ENCODE data around the gene TSPAN9.
A peak's percentile ranks its signal among the peaks of the same experiment; 100 is the strongest.

The TSPAN9 gene

DNA sequence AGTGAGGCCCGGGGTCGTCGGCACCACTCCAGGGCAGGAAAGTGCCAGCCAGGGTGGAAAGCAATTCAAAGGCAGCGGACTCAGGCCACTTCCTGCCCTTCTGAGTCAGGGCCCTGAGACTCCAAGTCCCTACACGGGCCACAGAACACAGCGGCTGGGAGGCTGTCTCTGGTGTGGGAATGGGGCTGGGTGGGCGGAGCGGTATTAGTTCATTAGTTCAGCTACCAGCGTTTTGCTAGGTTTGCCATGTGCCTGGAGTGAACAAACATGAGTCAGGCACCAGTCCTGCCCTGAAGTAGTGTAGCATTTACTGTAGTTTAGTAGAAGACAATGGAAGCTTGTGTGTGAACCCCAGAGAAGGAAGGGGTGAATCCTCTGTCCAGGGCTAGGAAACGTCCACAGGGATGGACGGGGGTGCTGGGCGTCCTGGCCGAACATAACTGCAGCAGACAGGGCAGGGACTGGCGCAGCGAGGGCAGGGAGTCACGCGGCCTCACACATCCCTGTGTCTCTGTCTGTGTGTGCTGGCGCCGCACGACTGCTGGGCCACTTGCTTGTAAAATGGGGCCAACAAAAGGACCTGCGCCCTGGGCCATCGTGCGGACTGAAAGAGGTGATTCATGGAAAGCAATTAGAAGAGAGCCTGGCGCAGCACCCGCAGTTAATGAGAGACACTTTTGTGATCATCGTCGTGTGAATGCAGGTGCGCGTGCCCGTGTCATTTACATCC lies 227.4 kb downstream of the TSPAN9 start:
- no peak for DNase-seq

DNA sequence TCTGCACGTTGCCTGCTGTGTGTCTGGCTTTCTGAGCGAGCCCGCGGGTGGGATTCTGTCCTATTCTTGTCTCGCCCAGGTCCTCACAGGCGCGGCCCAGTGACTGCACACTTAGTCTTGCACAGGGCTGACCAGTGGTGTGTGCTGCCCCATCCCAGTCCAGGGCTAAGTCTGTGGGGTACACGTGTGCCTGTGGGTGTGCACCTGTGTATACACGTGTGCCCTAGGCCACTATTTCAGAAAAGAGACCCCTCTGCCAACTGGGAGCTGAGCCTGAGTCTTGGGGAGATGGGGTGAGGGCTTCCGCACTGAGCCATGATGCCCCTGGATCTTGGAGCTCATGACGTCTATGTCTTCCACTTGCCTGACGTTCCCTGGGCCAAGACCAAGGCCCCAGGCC lies 228.3 kb downstream of the TSPAN9 start:
- DNase-seq, result no peak

DNA sequence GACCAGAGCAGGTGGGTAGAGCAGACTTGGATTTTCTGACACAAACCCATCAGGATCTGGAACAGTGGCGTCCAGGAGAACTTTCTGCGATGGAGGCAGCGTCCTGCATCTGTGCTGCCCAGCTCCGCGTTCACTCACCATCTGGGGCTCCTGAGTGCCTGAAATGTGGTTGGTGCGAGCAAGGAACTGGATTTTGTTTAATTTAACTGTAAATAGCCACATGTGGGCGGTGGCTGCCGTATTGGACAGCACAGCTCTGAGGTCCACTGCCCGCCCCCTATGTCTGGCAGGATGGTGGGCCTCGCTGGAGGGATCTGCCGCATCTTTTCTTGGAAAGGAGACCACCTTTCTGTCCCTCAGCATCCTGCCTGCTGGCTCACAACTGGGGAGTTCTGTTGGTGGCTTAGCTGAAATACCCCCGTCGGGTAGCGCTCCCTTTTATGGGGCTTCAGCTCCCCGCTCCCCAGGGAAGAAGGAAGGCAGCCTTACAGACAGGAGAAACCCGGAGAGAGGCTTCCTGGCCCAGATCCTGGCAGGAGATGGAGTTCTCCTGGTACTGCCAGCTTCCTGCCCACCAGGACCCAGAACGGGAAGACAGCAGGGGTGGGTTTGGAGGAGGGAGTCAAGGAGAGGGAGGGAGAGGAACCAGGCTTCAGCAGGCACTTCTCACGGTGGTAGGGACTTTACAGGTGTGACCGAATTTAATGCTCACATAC lies 228.9 kb downstream of the TSPAN9 start:
- DNase-seq, result no peak

DNA sequence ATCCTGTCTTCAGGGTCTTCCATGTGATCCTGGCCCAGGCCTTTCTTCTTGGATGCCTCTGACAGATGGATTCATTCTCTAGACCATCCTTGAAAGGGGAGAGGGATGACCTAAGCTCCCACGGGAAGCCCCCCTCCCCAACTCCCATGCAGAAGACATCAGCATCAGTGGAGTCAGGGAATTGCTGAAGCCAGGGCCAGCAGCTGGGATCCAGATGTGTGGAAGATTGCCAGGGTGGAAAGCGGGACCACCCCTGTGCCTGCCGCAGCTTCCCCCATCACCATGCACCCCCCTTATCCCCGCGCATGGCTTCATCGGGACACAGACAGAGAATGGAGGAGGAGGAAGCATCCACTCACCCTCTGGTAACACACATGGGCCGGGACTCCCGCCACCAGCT lies 230.2 kb downstream of the TSPAN9 start:
- no peak for DNase-seq

DNA sequence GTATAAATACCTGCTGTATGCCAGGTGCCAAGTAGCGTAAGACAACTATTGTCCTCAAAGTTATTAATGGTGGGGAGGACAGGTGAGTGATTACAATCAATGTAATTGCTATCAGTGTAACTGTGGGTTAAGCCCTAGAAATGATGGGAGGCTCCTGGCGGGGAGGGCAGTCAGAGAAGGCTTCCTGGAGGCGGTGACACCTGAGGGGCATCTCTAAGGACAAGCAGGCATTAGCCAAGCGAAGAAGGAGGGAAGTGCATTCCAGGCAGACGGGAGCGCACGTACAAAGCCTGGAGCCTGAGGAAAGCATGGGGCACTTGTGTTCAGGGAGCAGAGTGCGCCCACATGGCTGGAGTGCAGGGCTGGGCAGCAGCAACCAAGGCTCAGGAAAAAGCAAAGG lies 230.9 kb downstream of the TSPAN9 start:
- no peak for DNase-seq

DNA sequence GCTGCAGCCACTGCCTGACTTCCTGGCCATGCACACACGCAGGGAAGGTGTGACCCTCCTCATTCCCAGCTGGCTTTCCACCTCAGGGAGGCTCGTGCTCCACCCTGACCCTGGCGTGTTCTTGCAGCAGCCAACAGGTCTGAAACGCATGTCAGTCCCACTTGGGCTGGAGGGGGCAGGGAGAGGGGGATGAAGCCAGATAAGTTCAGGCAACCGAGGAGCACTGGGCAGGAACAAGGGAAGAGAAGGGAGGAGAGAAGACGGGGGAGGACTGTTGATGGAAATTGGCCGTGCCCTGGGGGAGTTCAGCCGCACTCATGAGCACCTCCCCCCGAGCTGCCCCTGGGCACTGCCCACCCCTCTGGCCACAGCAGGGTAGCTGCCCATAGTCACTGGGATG lies 231.4 kb downstream of the TSPAN9 start:
- no peak for DNase-seq

DNA sequence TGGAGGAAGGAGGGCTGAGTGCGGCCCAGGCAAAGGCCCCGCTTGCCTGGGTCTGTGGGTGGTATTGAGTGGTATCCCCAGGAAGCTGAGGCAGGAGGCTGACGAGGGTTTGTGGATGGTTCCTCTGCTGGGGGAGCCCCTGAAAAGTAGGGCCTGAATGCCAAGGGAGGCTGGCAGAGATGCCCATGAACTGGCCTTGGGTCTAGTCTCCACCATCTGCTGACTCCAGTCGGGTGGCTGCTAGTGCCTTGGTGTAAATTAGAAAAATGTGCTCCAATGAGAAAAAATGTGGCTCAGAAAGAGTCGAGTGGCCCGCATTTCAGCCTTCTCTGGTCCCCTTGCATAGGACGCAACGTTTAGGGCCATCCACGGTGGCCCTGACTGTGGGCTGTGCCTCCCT lies 232.6 kb downstream of the TSPAN9 start:
- no peak for DNase-seq

DNA sequence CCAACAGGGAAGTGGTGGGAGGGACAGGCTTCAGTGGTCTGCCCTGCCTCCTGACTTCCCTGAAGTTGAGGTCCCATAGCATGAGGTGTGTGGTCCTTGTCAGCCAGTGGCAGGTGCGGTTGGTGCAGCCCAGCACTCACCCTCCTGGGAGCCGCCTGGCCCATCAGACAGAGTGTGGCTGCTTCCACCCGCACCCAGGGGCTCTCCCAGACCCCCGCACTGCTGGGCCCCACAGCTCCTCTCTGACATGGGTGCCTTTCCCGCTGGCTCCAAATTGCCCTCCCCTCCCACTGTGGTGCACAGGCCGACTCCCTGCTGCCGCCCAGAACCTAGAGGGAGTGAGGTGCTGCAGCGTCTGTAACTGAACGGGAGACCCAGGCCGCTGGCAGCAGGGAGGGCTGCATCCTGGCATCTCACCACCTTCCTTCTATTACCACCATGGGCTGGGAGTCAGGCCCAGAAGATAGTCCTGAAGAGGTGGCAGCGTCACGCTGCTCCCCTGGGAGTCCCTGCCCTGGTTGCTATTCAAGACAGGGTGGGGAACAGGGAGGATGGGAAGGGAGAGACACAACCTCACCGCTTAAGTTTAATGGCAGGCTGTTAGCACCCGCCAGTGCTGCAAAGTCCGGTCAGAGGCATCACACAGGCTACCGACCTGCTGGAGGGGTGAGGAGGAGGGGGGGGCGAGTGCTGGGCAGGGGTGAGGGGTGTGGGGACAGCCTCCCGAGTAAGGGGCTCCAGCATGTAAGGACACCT lies 233.3 kb downstream of the TSPAN9 start:
- DNase-seq, result no peak

DNA sequence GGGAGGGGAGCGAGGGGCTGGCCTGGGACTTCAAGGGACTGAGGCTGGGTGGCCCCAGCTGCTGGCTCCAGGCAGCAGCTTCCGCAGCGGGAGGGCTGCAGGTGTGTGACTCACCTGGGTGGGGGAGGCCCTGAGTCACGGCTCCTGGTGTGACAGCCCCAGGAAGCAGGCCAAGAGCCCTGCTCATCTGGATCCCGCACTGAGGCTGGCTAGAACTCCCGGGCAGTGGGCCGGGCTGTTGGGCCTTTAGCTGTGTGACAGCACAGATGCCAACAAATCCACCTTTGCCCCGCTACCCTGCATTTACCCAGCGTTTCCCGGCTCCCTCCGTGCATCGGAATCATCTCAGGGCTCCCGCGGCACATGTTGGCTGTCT lies 233.8 kb downstream of the TSPAN9 start:
- DNase-seq, result no peak

DNA sequence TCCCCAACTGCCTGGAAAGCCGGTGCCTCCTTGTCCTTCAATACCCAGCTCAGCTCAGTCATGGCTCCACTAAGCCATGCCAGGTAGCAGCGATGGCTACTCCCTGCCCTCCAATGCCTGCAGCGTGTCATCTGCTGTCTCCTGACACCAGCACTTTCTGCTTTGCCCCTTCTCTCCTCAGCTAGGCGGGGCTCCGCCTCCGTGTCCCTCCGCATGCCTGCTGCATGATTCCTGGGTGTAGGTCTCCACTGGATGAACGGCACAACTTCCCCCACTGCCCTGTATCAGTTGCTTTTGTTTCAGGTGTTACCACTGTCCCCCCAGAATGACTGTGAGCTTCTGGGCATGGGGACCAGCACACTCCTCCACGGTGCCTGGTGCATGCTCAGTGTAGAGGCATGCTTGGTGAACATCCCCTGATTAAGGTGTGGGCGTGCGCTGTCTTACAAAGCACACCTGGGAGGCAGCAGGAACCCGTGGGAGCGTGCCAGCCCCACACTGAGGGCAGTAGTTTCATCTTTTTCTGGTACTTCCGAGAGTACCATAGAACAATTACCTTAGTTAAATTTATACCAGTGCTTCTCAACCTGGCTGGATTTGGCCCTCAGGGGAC lies 234.4 kb downstream of the TSPAN9 start:
- no peak for DNase-seq

DNA sequence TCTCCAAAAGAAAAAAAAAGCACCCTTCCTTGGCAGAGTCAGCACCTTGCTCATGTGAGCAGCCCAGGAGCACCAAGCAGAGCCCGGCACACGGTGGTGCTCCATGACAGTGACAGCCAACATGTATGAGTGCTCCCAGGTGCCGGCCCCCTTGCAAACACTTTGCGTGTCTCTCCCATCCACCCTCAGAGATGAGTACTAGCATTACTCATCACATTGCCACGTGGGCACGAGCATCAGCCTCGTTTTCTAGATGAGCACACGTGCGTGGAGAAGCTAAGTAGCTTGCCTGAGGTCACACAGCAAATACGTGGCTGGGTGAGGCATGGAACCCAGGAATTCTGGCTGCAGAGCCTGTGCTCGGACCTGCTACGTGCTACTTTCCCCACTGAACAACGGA lies 235.9 kb downstream of the TSPAN9 start:
- DNase-seq, result no peak

DNA sequence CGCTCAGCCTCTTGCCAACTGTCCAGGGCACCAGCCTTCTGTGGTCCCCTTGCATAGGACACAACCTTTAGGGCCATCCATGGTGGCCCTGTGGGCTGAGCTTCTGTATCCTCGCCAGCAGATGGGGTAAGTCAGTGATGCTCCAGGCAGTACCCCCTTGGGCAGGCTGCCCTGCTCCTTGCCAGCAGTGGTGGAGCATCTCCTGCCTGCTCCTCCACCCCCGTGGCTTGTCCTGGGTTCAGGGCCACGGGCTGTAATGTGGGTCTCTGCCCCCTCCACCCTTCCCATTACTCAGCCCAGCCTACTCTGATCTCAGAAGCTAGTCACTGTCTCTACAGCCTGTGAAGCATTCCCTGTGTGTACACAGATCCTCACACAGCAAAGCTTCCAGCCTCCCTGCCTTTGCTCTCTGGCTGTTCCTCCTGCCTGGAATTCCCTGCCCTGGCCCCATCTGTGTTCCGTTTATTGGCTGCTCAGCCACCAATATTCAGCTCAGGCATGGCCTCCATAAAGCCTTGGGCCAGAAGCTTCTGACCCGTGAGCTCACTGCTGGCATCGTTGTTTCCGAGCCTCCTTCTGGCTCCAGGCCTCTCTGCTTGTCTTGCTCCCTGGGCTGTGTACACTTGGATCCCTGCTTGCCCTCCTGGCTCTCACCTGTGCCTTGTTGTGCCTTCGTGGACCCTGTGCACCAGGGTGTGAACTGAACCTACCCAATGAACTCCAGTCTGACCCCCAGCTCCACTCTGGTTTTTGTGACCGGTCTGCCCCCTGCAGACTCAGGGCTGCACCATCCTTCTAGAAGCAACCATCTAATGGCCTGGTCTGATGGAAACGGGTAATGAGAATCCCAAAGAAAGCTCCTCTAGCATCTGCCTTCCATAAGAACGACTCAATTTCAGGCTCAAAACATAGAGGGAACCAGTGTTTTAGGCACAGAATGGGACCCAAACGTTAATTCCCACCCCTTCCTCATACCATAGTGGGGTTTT lies 236.8 kb downstream of the TSPAN9 start:
- peak; percentile 23 for DNase-seq

DNA sequence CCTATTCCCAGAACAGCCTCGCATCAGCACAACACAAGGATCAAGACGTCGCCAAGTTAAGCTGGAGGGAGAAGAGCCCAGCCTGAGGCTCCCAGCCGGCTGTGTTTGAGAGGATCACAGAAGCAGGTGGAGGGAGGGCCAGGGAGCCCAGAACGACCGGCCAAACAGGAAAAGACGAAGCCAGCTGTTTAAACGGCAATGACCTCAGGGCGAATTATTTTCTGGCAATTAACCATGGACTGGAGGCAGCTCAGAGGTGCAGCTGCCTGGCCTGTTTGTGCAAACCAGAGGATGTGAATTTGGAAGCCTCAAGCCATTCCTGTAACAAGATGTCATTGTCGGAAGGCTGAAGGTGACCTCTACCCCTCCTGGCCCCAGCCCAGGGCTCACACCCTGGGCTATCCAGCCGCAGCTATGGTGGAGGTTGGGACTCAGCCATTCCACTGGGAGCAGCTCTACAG lies 238.1 kb downstream of the TSPAN9 start:
- no peak for DNase-seq

DNA sequence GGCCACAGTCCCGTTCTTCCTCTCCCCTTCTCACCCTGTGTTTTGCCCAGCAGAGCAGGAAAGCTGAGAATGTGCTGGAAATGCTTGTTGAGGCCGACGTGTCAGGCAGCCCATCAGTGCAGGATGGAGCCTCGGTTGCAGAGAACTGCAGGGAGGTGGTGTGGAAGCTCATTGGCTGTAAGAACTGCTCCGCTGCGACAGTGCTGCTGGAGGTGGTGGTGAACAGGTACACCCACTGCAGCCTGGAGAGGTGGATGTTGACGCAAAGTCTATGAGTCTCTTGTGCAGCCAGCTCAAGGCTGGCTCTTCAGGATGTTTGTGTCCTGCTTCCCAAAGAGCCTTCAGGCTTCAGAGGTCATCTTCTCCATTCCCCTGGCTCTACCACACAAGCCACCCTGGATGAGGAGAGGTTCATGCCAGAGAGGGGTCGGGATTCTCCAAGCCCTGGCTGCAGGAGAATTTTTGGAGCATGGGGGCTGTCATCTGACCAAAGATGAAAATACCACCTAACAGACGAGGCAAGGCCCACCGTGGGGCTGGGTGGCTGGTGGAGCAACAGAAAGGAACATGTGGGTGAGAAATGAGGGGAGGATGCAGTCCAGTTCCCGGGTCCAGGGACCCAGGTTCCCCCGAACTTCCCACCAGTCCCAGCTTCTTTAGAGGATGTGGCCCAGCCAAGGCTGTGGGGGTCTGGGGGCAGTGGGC lies 239.7 kb downstream of the TSPAN9 start:
- no peak for DNase-seq

DNA sequence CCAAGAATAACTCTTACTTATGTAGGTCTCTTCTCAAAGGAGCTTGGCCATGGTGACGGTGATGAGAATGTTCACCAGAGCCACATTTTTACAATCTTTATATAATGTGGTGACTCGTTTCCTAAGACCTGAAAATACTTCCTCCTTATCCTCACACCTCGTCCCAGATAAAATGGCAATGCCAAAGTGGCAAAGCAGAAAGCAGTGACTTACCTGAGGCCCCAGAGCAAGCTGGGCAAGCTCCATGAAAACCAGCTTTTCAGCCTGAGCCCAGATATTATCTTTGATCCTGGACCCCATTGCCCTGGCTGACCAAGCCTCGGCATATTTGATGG lies 240.3 kb downstream of the TSPAN9 start:
- DNase-seq, result no peak

DNA sequence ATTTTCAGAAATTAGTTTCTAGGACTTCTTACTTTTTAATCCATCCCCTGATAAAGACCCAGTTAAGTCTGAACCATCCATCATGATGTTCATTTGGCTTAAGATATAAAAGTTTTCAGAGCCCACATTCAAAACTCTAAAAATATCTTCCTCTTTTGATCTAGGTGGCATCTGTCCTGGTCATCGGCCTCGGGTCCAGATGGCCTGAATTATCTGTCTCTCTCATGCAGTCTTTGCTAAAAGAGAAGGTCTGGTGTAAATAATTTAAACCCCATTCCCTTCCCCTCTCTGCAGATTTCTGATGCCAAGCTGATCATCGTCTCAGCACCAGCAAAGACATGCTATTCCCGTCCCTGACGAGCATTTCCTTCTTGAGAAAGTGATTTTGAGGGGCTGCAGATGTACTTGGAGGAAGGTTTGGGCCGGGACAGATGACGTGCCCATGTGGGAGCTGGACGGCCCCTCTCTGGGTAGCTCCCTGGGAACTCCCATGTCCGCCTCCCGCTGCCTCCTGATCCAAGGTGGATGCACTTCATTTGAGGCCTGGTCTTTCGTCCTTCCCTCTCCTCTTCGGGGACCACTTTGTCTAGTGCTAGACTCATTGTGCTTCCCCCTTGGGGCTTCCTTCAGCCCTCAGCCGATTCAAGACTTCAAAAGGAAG lies 240.8 kb downstream of the TSPAN9 start:
- DNase-seq, result no peak

DNA sequence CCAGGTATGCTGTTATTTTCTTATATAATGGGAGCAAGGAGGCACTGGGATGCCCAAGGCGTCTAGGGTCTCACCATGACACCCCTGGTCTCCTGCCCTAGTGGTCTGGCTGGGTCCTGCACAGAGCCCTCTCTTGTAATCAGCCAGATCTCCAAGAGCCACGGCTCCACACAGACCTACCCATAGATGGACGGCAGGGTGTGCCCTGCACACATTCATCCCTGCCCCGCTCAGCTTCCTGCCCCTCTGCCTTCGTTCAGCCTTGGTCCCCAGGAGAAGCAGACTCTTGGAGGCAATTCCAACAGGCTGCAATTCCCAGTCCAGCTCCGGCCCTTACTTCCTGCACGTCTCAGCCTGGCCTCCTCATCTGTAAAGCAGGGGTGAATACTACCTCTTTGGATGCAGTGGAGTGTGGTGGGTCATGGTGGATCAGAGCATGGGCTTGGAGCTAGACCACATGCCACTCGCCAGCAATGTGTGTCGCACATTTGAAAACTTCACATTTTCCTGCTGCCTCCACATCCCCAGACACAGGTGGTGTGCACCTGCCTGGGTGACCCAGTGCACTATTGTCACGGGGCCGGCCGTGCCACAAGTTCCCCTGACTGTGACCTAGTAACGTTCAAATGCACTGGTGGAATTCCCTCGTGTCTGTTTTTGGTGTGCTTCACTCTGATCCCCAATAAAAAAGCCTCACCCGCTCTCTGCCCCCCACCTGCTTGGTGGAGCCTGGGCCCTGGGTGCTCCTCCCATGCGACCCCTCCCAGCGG lies 242.7 kb downstream of the TSPAN9 start:
- DNase-seq, result no peak

DNA sequence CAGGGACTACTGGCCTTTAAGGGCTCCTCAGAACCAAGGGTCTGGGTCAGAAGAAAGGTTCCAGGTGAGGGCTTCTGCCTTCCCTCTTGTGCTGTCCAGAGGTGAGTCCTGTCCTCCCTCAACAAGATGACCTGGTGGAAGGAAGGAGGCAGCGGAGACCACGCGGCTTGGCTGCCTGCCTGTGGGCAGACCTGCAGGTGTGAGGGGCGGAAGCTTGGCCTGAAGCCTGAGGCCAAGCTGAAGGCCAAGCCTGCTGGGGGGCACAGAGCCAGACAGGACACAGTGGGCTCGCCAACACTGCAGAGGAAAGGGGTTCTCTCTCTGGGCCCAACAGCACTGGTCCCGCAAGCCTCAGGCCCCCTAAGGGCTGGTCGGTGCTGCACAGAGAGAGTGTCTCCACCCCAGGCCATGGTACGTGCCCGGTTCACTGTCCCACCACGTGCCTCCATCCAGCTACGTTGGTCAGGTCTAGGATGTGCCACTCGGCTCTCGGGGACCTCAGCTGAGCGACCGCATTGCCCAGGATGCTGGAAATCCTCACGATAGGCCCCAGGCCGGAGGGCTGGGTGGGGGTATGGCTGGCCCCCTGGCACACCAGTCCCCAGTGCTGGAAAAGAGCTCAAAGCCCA lies 243.8 kb downstream of the TSPAN9 start:
- no peak for DNase-seq

DNA sequence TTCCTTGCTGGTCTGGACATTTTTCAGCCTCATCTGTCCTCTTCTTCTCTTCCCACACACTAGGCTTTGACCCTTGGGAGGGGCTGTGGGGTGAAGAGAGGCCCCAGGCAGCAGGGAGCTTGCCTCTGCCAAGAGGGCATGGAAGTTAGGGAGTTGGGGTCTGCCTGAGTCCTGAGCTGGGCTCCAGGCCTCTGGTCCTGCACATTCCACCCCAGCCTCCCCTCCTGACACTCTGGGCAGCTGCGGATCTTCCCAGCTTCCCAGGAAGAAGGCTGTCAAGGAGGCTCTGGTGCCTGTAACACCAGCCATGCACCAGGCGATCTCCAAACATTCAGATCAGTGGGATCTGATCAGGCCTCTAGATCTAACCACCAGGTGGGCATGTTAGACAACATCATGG lies 244.7 kb downstream of the TSPAN9 start:
- no peak for DNase-seq
